Activated CD8-positive, alpha-beta memory T cell treated with anti-CD3 and anti-CD28 coated beads, Interleukin-2, amount 50 U/mL, for 1 hour (primary cell): Measurements from ENCODE around the gene FHL1.
"Not testable (repeated sequence)": the region's sequence is repeated elsewhere in the genome, so short reads cannot be mapped to it uniquely, and the experiment has no call there.

ENCODE experiments used
- DNase-seq: peaks from one replicate; pipeline ENCODE4 v3.0.0-alpha.2; 2020; ENCODE audit errors: extremely low read depth

FHL1 gene

DNA sequence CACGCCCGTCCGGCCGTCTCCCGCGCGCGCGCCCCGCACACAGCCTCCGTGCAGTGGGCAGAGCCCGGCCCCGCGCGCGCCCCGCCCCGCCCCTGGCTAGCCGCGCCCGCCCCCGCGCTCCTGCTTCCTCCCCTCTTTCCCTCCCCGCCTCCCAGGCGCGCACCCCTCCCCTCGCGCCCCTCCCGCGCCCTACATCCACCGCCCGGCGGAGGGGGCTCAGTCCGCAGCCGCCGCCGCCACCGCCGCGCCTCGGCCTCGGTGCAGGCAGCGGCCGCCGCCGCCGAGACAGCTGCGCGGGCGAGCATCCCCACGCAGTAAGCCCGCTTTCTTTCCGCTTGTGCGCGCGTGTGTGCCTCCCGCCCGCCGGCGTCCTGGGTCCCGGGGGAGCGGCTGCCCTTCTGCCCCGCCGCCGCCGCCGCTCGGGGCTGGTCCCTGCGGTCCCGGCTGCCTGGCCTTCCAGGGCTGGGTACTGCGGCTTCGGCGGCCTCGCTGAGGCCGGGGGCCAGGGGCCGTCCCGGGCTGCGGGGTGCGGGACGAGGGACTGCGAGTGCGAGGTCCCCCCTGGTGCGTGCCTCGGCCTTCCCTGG, at the start of gene FHL1:
Gene FHL1 (plus strand): TSS at position 219 of the 587 bp plus-strand sequence.
- DNase-seq, result no peak

DNA sequence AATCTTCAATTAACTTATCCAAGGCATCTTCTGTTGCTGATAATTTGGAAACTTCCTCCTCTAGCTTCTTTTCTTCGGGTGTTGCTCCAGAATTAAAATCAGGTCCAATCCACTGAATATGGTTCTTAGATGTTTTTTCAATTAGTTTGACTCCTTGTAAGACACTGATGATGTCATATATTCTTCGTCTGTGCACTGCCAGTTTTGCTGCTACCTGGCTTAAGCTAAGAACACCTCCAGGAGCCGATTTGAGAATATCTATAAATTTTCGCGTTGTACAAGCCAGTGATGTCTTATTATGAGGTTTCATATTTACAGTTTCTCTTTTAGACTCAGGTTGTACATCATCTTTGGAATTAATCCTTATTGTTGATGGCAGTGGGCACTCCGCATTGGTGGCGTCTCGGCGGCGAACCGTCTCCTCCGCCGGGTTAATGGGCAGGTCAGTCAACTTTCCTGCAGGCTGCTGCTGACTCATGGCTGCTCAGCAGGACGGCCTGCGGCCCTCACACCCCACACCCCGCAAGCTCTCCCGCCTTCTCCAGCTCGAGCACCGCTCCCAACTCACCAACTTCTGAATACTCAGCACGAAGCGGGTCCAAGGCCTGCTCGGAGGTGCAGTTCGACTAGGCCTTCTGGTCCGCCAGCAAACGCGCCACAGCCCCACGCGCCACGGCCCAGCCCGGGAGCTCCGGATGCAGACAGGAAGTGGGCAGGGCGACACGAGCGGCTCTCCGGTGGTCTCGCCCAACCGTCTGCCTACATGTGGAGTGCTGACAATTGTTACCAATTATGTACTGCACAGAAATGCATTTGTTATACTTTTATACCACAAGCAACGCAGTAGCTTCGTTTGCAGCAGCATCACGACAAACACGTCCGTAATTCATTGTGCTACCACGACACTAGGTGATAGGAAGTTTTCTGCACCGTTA, 49.2 kb upstream of the FHL1 start:
- no peak for DNase-seq

DNA sequence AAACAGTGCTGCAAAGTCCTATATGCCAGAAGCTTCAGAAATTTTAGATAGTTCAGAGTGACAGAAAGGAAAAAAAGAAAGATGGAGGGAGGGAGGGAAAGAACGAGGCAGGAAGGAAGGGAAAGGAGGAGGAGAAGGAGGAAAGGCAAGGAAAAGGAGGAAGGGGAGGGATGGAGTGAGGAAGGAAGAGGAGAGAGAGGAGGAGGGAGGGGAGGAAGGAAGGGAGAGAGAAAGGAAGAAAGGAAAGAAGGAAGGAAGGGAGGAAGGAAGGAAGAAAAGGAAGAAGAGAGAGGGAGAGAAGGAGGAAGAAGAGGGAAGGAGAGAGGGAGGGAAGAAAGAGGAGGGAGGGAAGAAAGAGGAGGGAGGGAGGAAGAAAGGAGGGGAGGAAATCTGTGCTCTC, 42.4 kb upstream of the FHL1 start:
- no peak for DNase-seq

DNA sequence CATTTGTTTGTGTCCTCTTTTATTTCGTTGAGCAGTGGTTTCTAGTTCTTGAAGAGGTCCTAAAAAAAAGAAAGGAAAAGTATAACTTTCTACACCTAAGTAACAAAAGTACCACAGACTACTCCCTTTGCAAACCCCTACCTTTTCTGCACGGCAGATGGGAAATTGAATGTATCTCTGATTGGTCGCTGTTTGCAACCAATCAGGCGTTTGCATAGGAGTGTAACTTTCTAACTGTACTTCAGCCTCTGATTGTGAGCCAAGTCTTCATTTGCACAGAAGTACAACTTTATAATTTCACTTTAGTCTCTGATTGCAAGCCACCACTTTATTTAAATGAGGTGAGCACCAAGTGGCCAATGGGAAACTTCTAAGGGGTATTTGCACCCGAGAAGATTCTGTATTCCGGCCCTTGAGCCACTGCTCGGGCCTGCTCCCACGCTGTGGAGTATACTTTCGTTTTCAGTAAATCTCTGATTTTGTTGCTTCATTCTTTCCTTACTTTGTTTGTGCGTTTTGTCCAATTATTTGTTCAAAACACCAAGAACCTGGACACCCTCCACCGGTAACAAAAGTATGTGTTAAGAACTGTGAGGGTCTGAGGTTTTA, 40.3 kb upstream of the FHL1 start:
- DNase-seq, result no peak

DNA sequence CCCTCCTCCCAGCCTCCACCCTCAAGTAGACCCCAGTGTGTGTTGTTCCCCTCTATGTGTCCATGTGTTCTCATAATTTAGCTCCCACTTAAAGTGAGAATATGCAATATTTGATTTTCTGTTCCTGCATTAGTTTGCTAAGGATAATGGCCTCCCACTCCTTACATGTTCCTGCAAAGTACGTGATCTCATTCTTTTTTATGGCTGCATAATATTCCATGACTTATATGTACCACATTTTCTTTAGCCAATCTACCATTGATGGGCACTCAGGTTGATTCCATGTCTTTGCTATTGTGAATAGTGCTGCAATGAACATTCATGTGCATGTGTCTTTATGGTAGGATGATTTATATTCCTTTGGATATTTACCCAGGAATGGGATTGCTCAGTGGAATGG, 38.4 kb upstream of the FHL1 start:
- not testable (repeated sequence) for DNase-seq

DNA sequence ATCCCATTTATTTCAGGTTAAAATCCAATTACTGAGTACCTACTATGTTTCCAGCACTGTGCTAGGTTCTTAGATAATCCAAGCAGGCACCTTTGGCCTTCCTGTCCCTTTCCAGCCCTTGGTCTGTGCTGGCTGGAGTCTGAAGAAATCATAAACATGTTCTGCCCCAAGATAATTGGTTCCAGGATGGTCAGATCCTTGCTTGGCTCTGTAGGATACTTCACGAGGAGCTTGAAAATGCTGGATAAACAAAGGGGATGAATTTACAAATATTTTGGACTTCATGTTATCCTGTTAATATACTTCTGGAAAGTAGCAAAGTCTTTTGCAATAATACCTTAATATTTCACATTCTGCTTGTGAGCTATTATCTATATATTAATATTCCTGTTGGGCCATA, 35.0 kb upstream of the FHL1 start:
- DNase-seq, result no peak

DNA sequence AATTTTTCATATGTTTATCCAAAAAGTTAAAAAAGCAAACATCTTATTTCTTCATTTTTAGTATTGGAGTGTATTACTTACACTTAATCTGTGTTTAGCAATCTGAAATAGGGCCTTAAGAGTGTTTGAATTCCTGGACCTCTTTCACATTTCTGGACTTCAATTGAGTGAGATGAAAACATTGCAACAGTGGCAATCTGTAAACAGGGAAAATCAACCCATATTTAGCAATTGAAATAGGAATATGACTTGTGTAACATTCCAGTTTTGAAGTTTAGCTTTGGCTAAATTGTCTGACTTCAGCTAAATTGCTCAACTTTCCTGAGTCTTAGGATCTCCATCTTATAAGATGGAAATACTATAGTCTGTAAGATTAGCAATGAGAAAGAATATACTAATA, 34.6 kb upstream of the FHL1 start:
- DNase-seq, result no peak

DNA sequence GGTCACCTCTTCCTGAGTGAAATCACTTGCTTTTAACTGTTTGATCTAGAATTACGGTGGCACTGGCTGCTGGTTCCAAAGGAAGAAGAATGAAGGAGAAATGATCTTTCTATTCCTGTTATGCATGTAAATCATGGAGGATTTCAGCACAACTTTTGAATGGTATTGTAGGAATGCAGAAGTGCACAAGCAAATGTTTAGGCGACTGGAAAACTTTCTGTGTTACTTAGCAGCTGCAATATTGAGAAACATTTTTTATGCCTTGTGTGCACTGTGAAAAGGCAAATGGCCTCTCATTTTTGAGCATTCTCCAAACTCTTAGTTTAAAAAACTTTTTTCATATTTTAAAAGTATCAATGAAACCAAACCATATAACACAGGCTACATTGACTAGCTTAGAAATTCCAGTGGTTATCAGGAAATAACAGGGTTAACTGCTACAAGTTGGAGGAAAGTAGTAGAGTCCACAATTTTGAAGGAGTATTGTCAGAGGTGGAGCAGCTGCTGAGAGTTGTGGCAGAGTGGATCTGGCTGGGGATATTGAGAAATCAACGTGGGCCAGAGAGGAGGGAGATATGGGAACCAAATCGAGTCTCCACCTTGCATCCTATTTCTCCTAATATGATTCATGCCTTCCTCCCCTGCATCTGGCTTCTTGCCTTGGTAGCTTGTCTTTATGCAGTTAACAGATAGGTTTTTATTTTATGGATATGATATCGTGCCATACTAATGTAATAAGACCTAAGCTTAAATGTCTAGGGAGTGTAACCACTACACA, 32.0 kb upstream of the FHL1 start:
- DNase-seq, result no peak

DNA sequence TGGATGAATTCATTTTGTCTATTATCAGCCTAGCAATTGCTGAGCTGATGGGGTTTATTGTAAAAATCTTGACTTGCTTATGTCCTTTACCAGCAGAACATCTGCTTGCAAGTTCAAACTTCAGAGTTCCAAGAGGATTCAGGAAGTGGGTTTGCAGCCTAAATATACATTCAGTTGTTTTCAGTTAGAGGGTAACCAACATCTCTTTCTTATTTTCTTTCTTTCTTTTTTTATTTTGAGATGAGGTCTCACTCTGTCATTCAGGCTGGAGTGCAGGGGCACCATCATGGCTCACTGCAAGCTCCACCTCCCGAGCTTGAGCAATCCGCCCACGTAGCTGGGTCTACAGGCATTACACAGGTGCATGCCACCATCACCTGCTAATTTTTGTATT, 31.4 kb upstream of the FHL1 start:
- DNase-seq, result no peak

DNA sequence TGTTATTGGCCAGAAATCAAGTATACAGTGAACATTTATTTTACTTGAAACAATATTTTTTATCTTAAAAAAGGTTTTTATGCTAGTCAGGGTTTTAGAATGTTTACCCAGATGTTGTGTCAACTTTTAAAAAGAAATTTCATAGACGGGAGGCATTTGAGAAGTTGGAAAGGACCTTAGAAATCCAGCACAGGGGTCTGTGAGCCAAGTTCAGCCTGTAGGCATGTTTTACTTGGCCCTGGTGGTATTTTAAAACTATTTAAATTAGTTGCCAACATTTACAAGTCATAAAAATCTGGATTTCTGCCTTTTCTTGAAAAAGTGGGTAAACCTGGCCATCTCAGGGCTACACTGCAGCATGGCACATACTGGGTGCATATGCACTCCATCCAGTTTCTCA, 25.5 kb upstream of the FHL1 start:
- no peak for DNase-seq

DNA sequence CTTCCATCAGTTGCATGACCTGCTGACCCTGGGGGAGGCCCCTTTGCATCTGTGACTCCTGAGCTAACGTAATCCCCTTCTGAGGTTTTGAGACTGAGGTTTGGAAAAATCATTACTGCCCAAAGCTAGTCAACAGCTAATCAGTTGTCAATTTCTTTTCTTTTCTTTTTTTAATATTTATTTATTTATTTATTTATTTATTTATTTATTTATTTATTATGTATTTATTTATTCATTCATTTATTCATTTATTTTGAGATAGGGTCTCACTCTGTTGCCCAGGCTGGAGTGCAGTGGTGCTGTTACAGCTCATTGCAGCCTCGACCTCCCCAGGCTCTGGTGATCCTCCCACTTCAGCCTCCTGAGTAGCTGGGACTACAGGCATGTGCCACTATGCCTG, 25.1 kb upstream of the FHL1 start:
- DNase-seq, result no peak

DNA sequence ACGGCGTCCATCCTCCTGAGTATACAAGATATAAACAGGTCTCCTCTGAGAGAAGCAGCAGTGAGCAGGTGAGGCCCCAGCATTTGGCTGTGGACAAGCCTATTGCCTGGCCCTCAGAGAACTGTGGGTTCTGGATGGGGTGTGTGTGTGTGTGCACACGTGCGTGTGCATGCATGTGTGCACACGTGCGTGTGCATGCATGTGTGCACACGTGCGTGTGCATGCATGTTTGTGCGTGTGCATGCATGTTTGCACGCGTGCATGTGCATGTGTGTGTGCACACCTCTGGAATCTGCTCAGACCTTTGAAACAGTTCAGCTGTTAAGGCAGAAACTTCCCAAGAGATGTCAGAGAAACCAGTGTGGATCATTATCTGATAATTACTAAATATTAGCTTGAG, 22.2 kb upstream of the FHL1 start:
- no peak for DNase-seq

DNA sequence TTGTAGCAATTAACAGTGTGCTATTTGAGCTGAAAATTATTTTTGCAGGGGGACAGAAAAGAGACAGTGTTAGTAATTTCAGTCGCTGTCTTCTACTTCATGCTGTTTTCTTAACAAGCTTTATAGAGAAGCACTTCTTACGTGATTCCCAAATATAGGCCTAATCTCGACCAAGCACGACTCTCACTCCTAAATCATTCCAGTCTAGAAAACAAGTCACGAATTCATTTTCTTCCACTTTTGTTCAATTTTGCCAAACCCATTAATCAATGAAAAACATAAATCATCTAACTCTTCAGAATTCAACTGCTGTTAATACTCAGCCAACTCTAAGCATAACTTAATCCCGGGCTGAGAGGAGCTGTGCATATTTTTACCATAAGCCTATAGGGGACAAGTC, 21.0 kb upstream of the FHL1 start:
- no peak for DNase-seq

DNA sequence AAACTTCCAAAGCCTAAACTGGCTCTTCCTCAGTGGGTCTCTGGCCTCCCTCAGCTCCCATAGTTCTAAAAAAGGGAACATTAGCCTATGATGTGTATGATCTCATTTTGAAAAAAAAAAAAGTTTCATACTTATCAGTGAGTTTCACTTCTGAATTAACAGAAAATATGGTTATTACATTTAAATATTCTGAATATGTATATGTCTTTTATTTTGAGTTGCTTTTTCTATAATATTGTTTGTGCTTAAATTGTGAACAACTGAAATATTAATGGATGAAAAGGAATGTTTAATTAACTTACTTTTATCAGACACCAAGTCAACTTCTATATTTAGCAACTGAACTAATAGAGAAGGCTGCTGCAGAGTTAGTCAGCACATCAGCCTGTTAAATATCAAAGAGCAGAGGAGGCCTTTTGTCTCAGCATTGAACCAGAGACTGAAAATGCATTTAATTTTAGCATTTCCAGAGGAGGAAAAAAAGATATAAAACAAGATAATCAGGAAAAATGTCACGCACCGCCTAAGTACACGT, 20.4 kb upstream of the FHL1 start:
- DNase-seq, result no peak

DNA sequence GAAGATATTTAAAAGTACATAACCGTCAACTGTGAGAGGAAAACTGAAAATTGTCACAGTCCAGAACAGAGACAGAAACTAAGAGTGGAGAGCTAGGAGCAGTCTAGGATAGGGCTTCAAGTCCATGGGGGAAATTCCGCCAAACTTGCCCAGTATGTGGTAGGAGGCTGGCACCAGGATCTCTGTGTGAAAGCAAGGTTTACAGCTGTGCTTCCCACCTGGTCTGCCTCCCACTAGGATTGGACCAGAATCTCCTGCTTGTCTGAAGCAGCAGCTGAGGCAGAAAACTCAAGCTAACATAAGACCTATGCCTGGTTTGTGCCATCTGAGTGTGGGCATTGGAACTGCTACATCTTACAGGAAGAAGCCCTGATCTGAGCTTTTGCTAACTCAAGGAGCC, 18.6 kb upstream of the FHL1 start:
- no peak for DNase-seq

DNA sequence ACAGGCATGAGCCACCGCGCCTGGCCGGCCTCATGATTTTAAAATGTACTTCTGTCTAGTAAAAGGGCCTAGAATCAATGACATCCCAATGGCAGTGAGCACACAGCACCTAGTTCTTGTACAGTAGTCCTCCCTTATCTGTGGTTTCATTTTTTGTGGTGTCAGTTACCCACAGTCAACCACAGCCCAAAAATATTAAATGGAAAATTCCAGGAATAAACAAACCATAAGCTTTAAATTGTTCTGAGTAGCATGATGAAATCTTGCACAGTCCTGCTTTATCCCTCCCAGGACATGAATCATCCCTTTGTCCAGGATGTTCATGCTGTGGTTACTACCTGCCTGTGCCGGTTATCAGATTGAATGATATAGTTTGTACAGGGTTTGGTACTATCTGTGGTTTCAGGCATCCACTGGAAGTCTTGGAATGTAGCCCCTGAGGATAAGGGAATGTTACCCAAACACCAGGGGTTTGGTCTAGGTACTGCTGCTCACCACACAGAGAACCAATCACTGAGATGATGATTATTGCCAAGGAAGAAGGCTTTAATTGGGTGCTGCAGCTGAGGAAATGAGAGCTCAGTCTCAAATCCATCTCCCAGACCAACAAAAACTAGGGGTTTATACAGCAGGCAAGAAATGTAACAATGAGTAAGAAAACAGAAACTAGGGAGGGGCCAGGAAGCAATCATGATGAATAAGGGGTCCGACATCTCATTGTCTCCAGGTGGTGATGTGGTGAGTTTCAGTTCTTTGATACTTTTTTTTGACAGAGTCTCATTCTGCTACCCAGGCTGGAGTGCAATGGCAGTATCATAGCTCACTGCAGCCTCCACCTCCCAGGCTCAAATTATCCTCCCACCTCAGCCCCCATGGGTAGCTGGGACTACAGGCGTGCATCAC, 16.2 kb upstream of the FHL1 start:
- DNase-seq, result no peak

DNA sequence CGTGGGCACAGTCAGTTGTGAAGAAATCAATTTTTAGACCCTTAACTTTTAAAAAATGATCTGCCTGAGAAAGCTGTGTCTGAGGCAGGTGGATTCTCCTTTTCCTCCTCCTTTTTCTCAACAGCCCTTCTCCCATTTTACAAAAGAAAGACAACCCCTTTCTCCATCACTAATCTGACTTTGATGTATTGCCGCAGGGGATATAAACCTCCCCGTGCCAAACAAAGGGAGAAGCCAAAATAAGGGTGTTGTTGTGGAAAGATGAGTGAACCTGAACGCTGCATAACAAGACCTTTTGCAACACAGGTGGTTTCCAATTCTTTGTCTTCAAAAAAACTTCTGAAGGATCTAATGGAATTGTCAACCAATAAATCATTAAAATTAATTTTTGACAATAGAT, 8.4 kb upstream of the FHL1 start:
- DNase-seq, result no peak

DNA sequence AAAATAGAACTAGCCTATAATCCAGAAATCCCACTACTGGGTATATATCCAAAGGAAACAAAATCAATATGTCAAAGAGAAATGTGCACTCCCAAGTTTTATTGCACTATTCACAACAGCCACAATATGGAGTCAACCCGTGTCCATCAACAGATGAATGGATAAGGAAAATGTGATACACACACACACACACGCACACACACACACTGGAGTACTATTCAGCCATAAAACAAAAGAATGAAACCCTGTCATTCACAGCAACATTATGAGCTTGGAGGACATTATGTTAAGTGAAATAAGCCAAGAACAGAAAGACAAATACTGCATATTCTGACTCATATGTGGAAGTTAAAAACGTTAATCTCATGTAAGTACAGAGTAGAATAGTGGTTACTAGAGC, 5.8 kb upstream of the FHL1 start:
- no peak for DNase-seq

DNA sequence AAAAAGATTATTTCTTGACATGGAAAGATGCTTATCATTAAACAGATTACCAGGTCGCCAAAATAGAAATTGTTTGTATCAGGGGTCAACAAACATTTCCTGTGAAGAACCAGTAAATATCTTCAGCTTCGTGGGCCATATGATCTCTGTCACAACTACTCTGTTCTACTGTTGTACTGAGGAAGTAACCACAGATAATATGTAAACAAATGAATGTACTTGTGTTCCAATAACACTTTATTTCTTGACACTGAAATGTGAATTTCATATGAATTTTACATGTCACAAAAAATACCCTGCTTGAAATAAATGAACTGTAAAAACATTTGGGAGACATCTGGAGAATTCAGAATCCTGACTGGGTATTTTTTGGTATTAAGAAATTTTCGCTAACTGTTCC, 4.7 kb upstream of the FHL1 start:
- DNase-seq, result no peak

DNA sequence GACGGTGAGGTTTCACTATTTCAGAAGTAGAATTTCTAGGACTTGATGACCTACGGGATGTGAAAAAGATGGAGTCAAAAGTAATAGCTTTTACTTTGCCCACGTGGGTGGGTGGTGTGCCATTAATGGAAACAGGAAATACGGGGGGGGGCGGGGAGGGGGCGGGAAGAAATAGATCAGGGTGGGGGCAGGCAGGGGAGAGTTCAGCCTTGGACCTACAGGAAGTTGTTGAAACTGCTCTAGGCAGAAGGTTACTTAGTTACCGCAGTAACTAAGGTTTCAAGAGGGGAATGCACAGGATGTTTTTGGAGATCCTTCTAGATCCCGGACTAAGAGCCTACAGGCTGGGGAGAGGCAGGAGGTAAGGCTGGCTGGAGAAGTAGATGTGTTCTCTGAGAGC, 3.6 kb upstream of the FHL1 start:
- DNase-seq, result no peak
